ENCODE results near the gene POGLUT2.
"Not testable (repeated sequence)": the region's sequence is repeated elsewhere in the genome, so short reads cannot be mapped to it uniquely, and the experiment has no call there.

POGLUT2 gene

GRCh38 chr13:102800145-102801041 lies 1.6 kb upstream of the POGLUT2 start:
- DNase-seq, result peak; percentile 85

- DNase-seq, result peak; percentile 32
Observed at GRCh38 chr13:102799426-102800144, 809 bp upstream of the POGLUT2 start.

- DNase-seq, result no peak
Observed at GRCh38 chr13:102793611-102794355, 5.0 kb downstream of the POGLUT2 start.

DNA sequence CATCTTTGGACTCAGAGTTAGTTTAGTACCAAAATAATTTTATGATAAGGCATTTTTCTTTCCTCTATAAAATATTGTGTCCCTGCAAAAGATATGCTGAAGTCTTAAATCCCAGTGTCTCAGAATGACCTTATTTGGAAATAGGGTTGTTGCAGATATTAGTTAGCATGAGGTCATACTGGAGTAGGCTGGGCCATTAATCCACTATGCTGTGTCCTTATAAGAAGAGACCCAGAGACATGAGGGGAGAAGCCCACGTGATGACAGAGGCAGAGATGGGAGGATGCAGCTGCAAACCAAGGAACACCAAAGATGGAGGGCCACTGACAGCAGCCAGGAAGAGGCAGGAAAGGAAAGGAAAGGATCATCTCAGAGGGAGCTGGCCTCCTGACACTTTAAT lies 6.4 kb downstream of the POGLUT2 start:
- DNase-seq, result no peak

- no peak for DNase-seq
Observed at GRCh38 chr13:102788683-102789082, 10.1 kb downstream of the POGLUT2 start.

DNA sequence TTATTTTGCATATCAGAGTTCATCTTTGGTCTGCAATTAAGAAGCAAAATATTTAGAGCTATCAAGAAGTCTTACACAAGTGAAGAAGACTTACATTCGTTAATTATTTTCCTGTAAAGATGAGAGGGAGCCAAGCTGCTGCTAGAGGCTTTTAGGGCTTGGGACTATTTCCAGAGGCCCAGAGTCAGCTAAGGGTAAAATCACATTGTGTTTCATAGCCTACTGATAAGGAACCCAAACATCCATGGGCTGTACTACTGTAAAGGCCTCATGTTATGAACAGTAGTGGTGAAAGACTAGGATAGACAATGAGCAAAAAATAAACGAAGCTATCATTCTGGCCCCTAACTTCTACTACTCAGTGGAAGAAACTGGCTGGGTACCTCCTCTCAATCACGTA lies 14.3 kb downstream of the POGLUT2 start:
- DNase-seq, result no peak

DNA sequence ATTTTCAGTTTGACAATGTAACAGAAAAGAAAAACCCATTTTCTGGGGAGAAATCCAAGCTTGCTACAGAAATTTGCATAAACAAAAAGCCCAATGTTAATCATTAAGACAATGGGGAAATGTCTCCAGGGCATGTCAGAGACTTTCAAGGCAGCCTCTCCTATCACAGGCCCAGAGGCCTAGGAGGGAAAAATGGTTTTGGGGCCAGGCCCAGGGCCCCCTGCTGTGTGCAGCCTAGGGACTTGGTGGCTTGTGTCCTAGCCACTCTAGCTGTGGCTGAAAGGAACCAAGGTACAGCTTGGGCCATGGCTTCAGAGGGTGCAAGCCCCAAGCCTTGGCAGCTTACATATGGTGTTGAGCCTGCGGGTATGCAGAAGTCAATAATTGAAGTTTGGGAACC lies 17.2 kb downstream of the POGLUT2 start:
- no peak for DNase-seq

GRCh38 chr13:102780656-102781055 lies 18.1 kb downstream of the POGLUT2 start:
- not testable (repeated sequence) for DNase-seq

DNA sequence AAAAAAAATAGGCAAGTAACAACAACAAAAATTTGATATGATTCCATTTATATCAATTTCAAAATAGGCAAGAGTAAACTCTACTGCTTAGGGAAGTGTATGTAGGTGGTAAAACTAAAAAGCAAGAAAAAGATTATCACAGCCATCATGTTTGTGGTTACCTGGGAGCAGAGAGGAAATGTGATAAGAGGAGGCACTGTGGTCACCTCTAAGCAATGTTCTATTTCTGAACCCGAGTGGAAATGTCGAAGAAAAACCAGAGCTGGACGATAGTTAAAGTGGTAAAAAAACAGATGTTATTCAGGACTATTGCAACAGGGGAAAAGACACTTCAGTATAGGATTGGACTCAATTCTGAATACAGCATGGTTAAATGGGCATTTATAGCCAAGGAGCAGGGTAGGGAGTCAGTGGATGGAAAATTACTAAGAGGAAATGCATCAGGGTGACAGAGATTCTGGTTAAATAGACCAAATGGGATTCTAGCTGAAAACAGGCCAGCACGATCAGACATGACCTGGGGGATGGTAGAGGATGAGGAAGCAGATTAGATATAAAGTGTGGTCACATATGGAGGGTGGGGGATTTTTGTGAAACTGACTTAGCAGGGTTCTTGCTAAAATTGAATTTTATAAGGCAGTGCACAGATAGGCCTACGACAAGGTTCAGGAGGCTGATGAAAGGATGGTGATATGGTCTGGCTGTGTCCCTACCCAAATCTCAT lies 19.2 kb downstream of the POGLUT2 start:
- peak; percentile 51 for DNase-seq

DNA sequence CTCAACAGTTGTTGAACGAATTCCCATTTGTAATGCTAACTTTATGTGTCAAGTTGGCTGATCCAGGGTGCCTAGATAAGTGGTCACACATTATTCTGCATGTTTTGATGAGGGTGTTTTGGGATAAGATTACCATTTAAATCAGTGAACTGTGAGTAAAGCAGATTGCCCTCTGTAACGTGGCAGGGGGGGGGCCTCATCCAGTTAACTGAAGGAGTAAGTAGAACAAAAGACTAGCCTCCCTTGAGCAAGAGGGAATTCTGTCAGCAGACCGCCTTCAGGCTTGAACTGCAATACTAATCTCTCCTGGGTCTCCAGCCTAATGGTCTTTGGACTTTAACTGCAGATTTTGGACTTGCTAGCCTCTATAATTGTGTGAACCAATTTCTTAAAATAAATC lies 21.0 kb downstream of the POGLUT2 start:
- no peak for DNase-seq

DNA sequence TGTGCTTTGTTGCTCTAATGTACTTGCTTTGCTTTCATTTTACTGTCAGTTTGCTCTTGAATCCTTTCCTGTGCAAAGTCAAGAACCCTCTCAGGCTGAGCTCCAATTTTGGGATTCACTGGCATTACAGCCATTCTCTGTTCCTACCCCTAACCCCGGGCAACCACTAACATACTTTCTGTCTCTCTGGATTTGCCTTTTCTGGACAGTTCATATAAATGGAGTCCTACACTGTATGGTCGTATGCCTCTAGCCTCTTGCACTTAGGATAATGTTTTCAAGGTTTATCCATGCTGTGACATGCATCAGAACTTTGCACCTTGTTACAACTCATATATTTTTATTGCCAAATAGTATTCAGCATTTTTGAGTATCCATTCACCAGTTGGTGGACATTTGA lies 22.5 kb downstream of the POGLUT2 start:
- no peak for DNase-seq

DNA sequence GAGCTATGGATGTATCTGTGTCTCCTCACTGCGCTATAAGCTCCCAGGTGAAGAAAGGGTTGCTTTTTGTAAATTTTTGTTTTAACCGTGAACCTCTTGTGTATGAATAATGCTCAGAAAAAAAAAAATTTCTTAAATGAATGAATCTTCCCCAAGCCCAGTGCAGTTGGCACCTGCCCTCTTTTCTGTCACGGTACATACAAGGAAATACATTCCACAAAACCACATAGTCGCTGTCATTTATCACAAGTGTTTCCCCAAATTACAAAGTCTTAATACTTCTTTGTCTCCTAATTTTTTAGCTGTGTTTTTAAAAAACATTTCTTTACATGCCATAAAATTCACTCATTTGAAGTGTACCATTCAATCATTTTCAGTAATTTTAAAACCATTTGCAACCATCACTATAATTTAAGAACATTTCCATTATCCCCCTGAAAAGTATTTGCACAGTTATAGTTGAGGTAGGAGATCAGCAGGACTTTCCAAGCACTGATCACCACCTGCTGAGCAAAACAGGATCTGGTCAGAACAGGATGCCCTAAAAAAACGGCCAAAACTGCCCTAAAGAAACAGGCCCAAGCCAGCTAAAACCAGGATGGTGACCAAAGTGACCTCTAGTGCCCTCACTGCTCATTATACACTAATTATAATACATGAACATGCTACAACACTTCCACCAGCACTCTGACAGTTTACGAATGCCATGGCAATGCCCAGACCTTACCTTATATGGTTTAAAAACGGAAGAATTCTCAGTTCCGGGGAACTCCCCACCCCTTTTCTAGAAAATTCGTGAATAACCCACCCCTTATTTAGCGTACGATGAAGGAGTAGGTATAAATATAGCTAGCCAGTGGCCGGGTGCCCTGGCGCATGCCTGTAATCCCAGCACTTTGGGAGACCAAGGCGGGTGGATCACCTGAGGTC lies 23.9 kb downstream of the POGLUT2 start:
- peak; percentile 19 for DNase-seq

DNA sequence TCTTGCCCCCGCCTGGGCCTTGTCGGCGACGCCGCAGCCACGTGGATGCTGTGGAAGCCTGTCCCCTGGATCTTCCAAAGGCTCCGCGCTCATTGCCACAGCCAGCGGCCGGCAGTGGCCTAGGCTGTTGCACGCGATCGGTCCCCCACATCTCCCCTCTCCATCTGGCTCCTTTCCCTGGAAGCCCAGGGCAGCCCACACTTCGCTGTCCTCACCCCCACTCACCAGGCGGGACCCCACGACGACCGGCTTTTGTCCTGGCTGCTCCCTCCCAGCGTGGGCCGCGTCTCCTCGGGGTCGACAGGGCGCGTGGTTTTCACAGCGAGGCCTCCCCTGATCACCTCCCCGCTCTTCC lies 24.6 kb downstream of the POGLUT2 start:
- DNase-seq, result no peak

DNA sequence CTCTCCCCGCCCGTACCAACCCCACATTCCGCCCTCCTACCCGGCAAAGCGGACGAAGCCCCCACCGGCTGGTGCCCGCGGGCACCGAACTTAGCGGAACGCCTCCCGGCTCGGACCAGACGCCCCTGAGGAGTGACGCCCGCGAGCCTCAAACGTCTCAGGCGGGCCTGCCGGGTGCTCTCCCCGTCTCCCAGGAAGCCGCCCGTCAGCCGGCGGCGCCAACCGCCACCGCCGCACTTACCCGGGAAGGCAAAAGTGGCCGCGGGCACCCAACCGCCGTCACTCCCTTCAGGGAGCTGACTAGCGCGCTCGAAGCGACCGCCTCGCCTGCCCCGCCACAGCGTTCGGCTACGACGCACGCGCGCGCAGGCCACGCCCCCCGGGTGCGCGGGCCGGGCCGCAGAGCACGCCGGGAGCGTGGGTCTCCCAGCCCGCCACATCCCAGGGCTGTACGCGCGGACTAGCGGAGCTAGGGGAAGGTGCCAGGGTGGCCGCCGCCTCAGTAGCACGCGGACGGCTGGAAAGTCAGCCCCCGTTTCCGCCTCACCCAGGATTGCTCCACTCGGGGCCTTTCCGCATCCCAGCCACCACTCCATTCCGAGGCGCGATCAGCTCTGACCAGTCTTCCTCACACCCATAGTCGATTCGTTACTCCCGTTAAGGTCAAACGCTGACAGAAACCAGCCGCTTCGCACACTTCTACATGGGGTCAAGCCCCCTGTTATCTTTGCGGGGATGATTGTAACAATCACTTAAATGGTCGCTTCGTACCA lies 25.1 kb downstream of the POGLUT2 start, which contains the start of gene TEX30:
Gene TEX30 (minus strand): TSS at position 346 of the 773 bp plus-strand sequence. CDS start 3,760 bp downstream, outside the sequence.
- peak; percentile 87 for DNase-seq

DNA sequence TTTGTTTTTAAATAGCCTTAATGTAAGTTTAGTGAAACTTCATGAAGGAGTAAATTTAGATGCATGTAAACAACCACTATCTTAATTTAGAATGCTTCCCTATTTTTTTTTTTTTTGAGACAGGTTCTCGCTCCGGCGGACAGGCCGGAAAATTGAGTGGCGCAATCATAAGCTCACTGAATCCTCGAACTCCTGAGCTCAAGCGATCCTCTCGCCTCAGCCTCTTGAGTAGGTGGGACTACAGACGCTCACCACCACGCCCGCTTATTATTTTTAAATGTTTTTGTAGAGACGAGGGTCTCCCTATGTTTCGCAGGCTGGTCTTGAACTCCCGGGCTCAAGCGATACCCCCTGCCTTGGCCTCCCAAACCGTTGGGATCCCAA lies 26.7 kb downstream of the POGLUT2 start:
- DNase-seq, result no peak

- DNase-seq, result no peak
Observed at GRCh38 chr13:102771298-102772041, 27.3 kb downstream of the POGLUT2 start.

- no peak for DNase-seq
Observed at GRCh38 chr13:102770435-102770834, 28.3 kb downstream of the POGLUT2 start.

DNA sequence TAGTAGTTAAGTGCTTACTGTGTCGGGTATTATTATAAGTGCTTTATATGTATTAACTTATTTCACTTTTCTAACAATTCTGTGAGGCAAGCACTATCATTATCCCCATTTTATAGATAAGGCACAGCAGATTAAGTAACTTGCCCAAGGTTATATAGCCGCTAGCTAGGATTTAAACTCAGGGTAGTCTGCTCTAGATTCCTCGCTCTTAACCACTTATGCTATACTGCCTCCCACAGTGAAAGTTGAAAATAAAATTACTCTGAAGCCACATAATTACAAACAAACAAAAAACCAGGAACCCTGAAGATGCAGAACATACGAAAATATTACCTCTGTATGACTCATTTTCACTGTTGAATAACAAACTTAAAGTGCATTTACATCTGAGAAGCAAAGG lies 29.1 kb downstream of the POGLUT2 start:
- no peak for DNase-seq

GRCh38 chr13:102768909-102769308 lies 29.9 kb downstream of the POGLUT2 start:
- DNase-seq, result no peak

DNA sequence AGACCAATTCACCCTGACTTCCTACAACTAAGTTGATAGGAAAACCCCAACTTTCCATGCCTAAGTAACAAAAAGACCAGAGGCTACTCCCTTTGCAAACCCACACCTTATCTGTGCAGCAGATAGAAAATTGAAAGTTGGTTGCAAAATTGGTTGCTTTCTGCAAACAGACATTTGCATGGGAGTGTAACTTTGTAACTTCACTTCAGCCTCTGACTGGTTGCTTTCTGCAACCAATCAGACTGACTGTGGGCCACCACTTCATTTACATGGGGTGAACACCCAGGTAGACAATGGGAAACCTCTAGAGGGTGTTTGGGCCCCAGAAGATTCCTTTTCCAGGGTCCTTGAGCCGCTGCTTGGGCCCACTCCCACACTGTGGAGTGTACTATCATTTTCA lies 35.0 kb downstream of the POGLUT2 start:
- no peak for DNase-seq
